ENCODE measurements around the gene TMEM232. TPM values are rescaled to one million over a fixed set of nuclear protein-coding genes. Genes with fewer than 3 reads are reported as not detected.

The TMEM232 gene
- polyA plus RNA-seq, 1 donor (not counting 4 experiments of a cell fraction or from before 2014, with no cell fraction given): 1.00 TPM

DNA sequence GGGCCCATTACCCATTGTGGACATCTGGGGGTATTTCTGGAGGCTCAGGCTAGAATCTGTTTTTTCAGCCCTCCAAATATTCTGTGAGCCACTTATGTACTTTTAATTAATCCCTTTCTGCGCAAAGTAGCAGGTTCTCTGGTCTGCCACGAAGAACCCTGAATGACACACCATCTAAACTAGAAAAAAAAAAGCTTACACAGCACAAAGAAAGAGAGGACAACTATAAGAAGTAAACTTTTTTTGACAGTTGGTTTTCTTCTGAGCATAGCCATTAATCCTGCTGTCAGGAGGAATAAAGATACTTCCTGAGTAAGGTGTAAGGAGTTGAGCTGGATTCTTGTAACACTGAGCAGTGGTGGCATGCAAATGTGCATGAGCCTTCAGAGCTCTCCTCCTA is 327.5 kb downstream of the TMEM232 start:
- no peak for DNase-seq (ENCODE audit: low read depth, low spot score)
- H3K4me1 ChIP-seq (ENCODE audit: control insufficient read depth, extremely low read depth, insufficient read depth, low read length): no peaks in the 10 kb centered on the region
- H3K4me3 ChIP-seq (ENCODE audit: control insufficient read depth in 2 of 3, extremely low read depth in 1 of 3, insufficient read depth in 2 of 3, low read depth in 1 of 3, low read length in 3 of 3): no peak overlapping the region
- no peaks in the 10 kb centered on the region for H3K36me3 ChIP-seq (ENCODE audit: control insufficient read depth in 2 of 2, extremely low read depth in 1 of 2, insufficient read depth in 2 of 2, low read length in 2 of 2)
- TF ChIP-seq CTCF (optimal IDR thresholded peaks at IDR 0.05 in 1 of 3, IDR thresholded peaks at IDR 0.05 in 1 of 3, conservative IDR thresholded peaks at IDR 0.05 in 1 of 3; ENCODE audit: extremely low read depth in 1 of 3, insufficient read depth in 2 of 3, low read length in 3 of 3): no peak
- TF ChIP-seq EZH2 (IDR thresholded peaks at IDR 0.05; ENCODE audit: low read length): no peak
- no peak overlapping the region for H3K27ac ChIP-seq (ENCODE audit: control insufficient read depth, insufficient read depth, low read length)
- no peaks in the 10 kb centered on the region for H3K9me1 ChIP-seq (ENCODE audit: control insufficient read depth, extremely low read depth, insufficient read depth, low read length)
- no peaks in the 10 kb centered on the region for H3K79me2 ChIP-seq (ENCODE audit: control insufficient read depth, insufficient read depth, low read length)
- no peak overlapping the region for H2AFZ ChIP-seq (ENCODE audit: control insufficient read depth, low read length)
- dilution Hi-C loops (cut with MboI; ENCODE audit: extremely low pct_ligation_motif_present, low sequenced_read_pairs): no loop called here
- no peak for FAIRE-seq
- H3K27me3 ChIP-seq (ENCODE audit: control insufficient read depth, extremely low read depth, insufficient read depth, low read length): no peaks in the 10 kb centered on the region
- no peak overlapping the region for H3K4me2 ChIP-seq (ENCODE audit: control insufficient read depth, extremely low read depth, insufficient read depth, low read depth, low read length)
- no peaks in the 10 kb centered on the region for H4K20me1 ChIP-seq (ENCODE audit: control insufficient read depth, extremely low read depth, insufficient read depth, low read length)
- H3K9me3 ChIP-seq (ENCODE audit: control insufficient read depth, low read depth, low read length): no peaks in the 10 kb centered on the region
- no peak overlapping the region for H3K9ac ChIP-seq (ENCODE audit: control insufficient read depth, extremely low read depth, insufficient read depth, low read length)

DNA sequence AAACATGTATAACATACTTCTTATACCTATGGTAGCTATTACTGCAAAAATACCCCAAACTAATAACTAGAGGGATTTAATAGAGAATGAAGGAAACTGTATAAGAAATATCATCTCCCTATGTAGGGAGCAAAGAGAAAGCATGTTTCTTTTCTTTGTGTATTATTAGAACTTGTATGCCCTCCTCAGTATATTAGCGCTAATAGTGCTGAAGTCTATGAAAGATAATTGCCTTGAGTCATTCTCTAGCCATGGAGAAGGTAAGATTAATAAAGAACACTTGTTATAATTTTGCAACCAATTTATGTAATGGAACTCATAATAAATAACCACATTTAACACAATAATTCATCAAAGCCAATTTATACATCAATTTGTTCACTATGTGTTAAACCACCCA is 329.2 kb downstream of the TMEM232 start:
- dilution Hi-C loops (cut with MboI; ENCODE audit: extremely low pct_ligation_motif_present, low sequenced_read_pairs): no loop called here
- no peak overlapping the region for H3K4me3 ChIP-seq (ENCODE audit: control insufficient read depth in 2 of 3, extremely low read depth in 1 of 3, insufficient read depth in 2 of 3, low read depth in 1 of 3, low read length in 3 of 3)
- H3K27ac ChIP-seq (ENCODE audit: control insufficient read depth, insufficient read depth, low read length): no peak overlapping the region
- no peaks in the 10 kb centered on the region for H4K20me1 ChIP-seq (ENCODE audit: control insufficient read depth, extremely low read depth, insufficient read depth, low read length)
- no peaks in the 10 kb centered on the region for H3K9me3 ChIP-seq (ENCODE audit: control insufficient read depth, low read depth, low read length)
- H3K9ac ChIP-seq (ENCODE audit: control insufficient read depth, extremely low read depth, insufficient read depth, low read length): no peak overlapping the region
- H3K4me1 ChIP-seq (ENCODE audit: control insufficient read depth, extremely low read depth, insufficient read depth, low read length): no peaks in the 10 kb centered on the region
- FAIRE-seq: no peak
- H3K79me2 ChIP-seq (ENCODE audit: control insufficient read depth, insufficient read depth, low read length): no peaks in the 10 kb centered on the region
- no peaks in the 10 kb centered on the region for H3K9me1 ChIP-seq (ENCODE audit: control insufficient read depth, extremely low read depth, insufficient read depth, low read length)
- no peaks in the 10 kb centered on the region for H3K27me3 ChIP-seq (ENCODE audit: control insufficient read depth, extremely low read depth, insufficient read depth, low read length)
- H3K4me2 ChIP-seq (ENCODE audit: control insufficient read depth, extremely low read depth, insufficient read depth, low read depth, low read length): no peak overlapping the region
- DNase-seq (ENCODE audit: low read depth, low spot score): no peak
- no peaks in the 10 kb centered on the region for H3K36me3 ChIP-seq (ENCODE audit: control insufficient read depth in 2 of 2, extremely low read depth in 1 of 2, insufficient read depth in 2 of 2, low read length in 2 of 2)
- H2AFZ ChIP-seq (ENCODE audit: control insufficient read depth, low read length): no peak overlapping the region
- TF ChIP-seq CTCF (optimal IDR thresholded peaks at IDR 0.05 in 1 of 3, IDR thresholded peaks at IDR 0.05 in 1 of 3, conservative IDR thresholded peaks at IDR 0.05 in 1 of 3; ENCODE audit: extremely low read depth in 1 of 3, insufficient read depth in 2 of 3, low read length in 3 of 3) (no peak), EZH2 (IDR thresholded peaks at IDR 0.05; ENCODE audit: low read length) (no peak)

Measured in keratinocyte (primary cell).